ENCODE measurements around the gene FUNDC1.

FUNDC1 gene, protein sequence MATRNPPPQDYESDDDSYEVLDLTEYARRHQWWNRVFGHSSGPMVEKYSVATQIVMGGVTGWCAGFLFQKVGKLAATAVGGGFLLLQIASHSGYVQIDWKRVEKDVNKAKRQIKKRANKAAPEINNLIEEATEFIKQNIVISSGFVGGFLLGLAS

DNA sequence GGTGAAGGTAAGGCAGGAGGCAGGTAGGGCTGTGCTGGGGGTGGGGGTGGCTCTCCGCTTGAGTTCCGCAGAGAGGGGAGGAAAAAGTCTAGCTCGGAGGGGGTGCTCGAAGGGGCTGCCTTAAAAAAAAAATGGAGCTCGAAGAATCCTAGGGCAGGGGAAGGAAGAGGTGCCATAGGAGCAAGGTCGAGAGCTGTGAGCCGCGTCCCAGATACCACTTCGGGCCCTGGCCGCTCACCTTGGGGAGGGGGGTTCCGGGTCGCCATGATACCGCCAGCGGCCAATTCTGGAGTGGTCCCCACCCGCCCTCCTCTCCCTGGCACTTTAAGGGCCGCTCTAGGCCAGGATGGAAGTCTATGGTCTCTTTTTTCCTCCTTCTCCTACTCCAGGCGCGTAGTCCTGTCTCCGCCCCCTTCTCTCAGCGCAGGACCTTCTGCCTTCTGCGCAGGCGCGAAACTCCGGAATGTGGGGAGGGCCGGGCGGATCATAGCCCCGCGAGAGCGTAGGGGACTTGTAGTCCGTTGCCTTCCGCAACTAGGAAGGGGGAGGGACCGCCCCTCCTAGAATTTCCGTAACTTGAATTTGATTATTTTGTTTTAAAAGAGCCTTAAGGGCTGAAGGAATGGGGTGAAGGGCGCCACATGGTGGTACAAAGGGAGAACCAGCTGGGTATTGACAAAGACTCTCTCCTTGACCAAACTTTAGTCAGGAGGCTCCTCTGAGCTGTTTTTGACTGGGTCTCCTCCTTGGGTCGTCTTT lies at the start of gene FUNDC1:
Gene FUNDC1 (minus strand): TSS at position 293 of the 759 bp plus-strand sequence. CDS start 27 bp downstream, at position 266.
- H4K20me1 ChIP-seq (ENCODE audit: control insufficient read depth, insufficient read depth, low read depth, low read length): no peaks in the 10 kb centered on the region
- TF ChIP-seq EZH2phosphoT487 (IDR thresholded peaks at IDR 0.05; ENCODE audit: borderline replicate concordance, low read length): no peak
- TF ChIP-seq, protein P1, sequence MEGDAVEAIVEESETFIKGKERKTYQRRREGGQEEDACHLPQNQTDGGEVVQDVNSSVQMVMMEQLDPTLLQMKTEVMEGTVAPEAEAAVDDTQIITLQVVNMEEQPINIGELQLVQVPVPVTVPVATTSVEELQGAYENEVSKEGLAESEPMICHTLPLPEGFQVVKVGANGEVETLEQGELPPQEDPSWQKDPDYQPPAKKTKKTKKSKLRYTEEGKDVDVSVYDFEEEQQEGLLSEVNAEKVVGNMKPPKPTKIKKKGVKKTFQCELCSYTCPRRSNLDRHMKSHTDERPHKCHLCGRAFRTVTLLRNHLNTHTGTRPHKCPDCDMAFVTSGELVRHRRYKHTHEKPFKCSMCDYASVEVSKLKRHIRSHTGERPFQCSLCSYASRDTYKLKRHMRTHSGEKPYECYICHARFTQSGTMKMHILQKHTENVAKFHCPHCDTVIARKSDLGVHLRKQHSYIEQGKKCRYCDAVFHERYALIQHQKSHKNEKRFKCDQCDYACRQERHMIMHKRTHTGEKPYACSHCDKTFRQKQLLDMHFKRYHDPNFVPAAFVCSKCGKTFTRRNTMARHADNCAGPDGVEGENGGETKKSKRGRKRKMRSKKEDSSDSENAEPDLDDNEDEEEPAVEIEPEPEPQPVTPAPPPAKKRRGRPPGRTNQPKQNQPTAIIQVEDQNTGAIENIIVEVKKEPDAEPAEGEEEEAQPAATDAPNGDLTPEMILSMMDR (IDR thresholded peaks at IDR 0.05; ENCODE audit: low read depth, low read length, poor library complexity, severe bottlenecking): peak; percentile 51

DNA sequence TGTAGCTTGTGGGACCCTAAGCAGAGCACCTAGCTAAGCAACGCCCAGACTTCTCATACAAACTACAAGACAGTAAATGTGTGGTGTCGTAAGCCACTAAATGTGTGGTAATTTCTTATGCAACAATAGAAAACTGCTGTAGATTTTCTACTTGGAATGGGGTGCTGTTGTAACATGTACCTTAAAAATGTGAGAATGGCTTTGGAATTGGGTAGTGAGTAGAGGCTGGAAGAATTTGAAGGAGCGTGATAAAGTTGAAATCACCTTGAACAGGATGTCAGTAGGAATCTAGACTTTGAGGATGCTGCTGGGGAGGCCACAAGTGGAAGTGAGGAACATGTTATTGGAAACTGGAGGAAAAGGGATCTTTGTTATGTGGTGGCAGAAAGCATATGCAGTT lies 43.2 kb upstream of the FUNDC1 start:
- no peaks in the 10 kb centered on the region for H3F3A ChIP-seq (ENCODE audit: control insufficient read depth, insufficient read depth)

More for the DNA sequence above, at the start of gene FUNDC1:
- H3K4me2 ChIP-seq (ENCODE audit: low read length): peak within 1 kb of the TSS; percentile 68
- no peaks in the 10 kb centered on the region for H3F3A ChIP-seq (ENCODE audit: control insufficient read depth, insufficient read depth)
- H3K79me2 ChIP-seq (ENCODE audit: control insufficient read depth, low read length): peaks cover 21% of the 10 kb centered on the region
- H3K4me1 ChIP-seq (ENCODE audit: control insufficient read depth, low read length): peaks cover 12% of the 10 kb centered on the region
- H3K27ac ChIP-seq (ENCODE audit: low read depth, low read length): peak within 1 kb of the TSS; percentile 32; the same call in 1 of the 2 replicates
- no peaks in the 10 kb centered on the region; the same call in 1 of the 2 replicates for H3K36me3 ChIP-seq (ENCODE audit: control insufficient read depth, low read length)
- no peaks in the 10 kb centered on the region for H3K9me3 ChIP-seq (ENCODE audit: control insufficient read depth, insufficient read depth, low read length)
- no peaks in the 10 kb centered on the region for H3K9me2 ChIP-seq (replicated peaks; ENCODE audit: control insufficient read depth, low read length)
- no peaks in the 10 kb centered on the region for H3K27me3 ChIP-seq (ENCODE audit: control insufficient read depth, low read length)
- peak within 1 kb of the TSS; percentile 74 for H3K4me3 ChIP-seq (ENCODE audit: low read length)

DNA sequence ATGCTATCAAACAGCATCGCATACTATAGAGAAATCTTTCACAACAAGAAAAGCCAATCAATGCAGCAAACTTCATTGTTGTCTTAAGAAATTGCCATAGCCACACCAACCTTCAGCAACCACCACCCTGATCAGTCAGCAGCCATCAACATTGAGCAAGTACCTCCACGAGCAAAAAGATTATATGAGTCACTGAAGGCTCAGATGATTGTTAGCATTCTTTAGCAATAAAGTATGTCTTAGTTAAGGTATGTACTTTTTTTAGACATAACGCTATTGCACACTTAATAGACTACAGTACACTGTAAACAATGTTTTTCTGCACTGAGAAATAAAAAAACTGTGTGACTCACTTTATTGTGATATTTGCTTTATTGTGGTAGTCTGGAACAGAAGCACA lies 37.8 kb upstream of the FUNDC1 start:
- Histone ChIP-seq H3K9me2 (replicated peaks; ENCODE audit: control insufficient read depth, low read length) (no peaks in the 10 kb centered on the region), H3K79me2 (ENCODE audit: control insufficient read depth, low read length) (no peaks in the 10 kb centered on the region), H3K27ac (ENCODE audit: low read depth, low read length) (no peak overlapping the region), H3K27me3 (ENCODE audit: control insufficient read depth, low read length) (no peaks in the 10 kb centered on the region), H3K4me1 (ENCODE audit: control insufficient read depth, low read length) (no peaks in the 10 kb centered on the region), H3F3A (ENCODE audit: control insufficient read depth, insufficient read depth) (no peaks in the 10 kb centered on the region), H3K4me2 (ENCODE audit: low read length) (no peak overlapping the region), H3K4me3 (ENCODE audit: low read length) (no peak overlapping the region), H3K9me3 (ENCODE audit: control insufficient read depth, insufficient read depth, low read length) (no peaks in the 10 kb centered on the region), H4K20me1 (ENCODE audit: control insufficient read depth, insufficient read depth, low read depth, low read length) (no peaks in the 10 kb centered on the region), H3K36me3 (ENCODE audit: control insufficient read depth, low read length) (no peaks in the 10 kb centered on the region)
- TF ChIP-seq, protein P1 (IDR thresholded peaks at IDR 0.05; ENCODE audit: low read depth, low read length, poor library complexity, severe bottlenecking): no peak
- TF ChIP-seq EZH2phosphoT487 (IDR thresholded peaks at IDR 0.05; ENCODE audit: borderline replicate concordance, low read length): no peak

More for the DNA sequence above, 43.2 kb upstream of the FUNDC1 start:
- Histone ChIP-seq H4K20me1 (ENCODE audit: control insufficient read depth, insufficient read depth, low read depth, low read length) (no peaks in the 10 kb centered on the region), H3K27ac (ENCODE audit: low read depth, low read length) (no peak overlapping the region), H3K36me3 (ENCODE audit: control insufficient read depth, low read length) (no peaks in the 10 kb centered on the region), H3K27me3 (ENCODE audit: control insufficient read depth, low read length) (no peaks in the 10 kb centered on the region), H3K79me2 (ENCODE audit: control insufficient read depth, low read length) (no peaks in the 10 kb centered on the region), H3K9me3 (ENCODE audit: control insufficient read depth, insufficient read depth, low read length) (no peaks in the 10 kb centered on the region), H3K4me2 (ENCODE audit: low read length) (no peak overlapping the region), H3K4me3 (ENCODE audit: low read length) (no peak overlapping the region), H3K9me2 (replicated peaks; ENCODE audit: control insufficient read depth, low read length) (no peaks in the 10 kb centered on the region), H3K4me1 (ENCODE audit: control insufficient read depth, low read length) (no peaks in the 10 kb centered on the region)
- TF ChIP-seq EZH2phosphoT487 (IDR thresholded peaks at IDR 0.05; ENCODE audit: borderline replicate concordance, low read length): no peak
